Hypothalamus (tissue), 51 donors: ENCODE measurements around the gene TNFRSF18.
"Not testable (repeated sequence)": the region's sequence is repeated elsewhere in the genome, so short reads cannot be mapped to it uniquely, and the experiment has no call there.

Experiments used
- DNase-seq, 51 donors: peaks; one replicate each; lab custom pipeline; 2025; lab: John Stamatoyannopoulos, UW

TNFRSF18 gene

GRCh38 chr1:1199141-1199960 lies 7.0 kb downstream of the TNFRSF18 start:
- no peak for DNase-seq

- no peak for DNase-seq
These were observed 7.8 kb downstream of the TNFRSF18 start for GRCh38 chr1:1198423-1199140.

GRCh38 chr1:1197551-1198422 lies 8.6 kb downstream of the TNFRSF18 start:
- no peak for DNase-seq

- DNase-seq: no peak
These were observed 9.2 kb downstream of the TNFRSF18 start for GRCh38 chr1:1197188-1197500.

DNA sequence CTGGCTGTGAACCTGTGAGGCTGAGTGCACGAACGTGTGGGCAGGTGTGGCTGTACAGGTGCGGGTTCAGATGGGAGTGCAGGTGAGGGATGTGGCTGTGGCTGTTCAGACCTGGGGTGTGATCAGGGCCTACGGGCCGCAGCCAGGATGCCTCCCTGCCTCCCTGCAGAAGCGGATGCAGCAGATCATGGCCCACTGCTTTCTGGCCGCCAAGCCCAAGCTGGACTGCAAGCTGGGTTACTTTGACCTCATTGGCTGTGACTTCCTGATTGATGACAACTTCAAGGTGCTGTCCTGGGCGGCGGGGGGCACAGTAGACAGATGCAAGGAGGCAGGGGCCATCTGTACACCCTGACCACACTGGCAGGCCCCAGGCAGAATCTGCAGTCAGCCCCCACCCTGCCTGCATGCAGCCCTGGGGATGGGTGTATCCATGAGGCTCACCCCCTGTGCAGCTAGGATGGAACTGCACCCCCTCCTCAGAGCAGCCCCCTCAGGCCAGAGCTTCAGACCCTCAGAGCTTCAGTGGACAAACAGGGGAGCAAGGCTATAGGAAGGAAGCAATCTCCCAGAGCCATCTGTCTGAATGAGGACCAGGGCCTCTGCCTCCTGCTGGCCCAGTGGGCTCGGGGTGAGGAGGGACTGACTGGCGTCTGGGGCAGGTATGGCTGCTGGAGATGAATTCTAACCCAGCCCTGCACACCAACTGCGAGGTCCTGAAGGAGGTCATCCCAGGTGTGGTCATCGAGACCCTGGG lies 9.8 kb downstream of the TNFRSF18 start:
- DNase-seq: no peak

DNA sequence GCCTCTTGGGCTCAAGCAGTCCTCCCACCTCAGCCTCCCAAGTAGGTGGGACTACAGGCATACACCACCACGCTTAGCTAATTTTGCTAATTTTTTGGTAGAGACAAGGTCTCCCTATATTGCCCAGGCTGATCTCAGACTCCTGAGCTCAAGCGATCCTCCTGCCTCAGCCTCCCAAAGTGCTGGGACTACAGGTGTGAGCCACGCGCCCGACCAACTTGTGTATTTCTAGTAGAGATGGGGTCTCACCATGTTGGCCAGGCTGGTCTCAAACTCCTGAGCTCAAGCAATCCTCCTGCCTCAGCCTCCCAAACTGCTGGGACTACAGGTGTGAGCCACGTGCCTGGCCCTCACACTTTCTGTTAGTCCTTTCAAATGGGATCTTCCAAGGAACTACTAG lies 10.7 kb downstream of the TNFRSF18 start:
- not testable (repeated sequence) for DNase-seq

- DNase-seq: no peak
These were observed 11.7 kb downstream of the TNFRSF18 start for GRCh38 chr1:1194723-1195122.

- DNase-seq: no peak
These were observed 14.7 kb downstream of the TNFRSF18 start for GRCh38 chr1:1191734-1192133.

GRCh38 chr1:1189111-1189510 lies 17.3 kb downstream of the TNFRSF18 start:
- no peak for DNase-seq

- DNase-seq: no peak
These were observed 18.5 kb downstream of the TNFRSF18 start for GRCh38 chr1:1187938-1188337.

DNA sequence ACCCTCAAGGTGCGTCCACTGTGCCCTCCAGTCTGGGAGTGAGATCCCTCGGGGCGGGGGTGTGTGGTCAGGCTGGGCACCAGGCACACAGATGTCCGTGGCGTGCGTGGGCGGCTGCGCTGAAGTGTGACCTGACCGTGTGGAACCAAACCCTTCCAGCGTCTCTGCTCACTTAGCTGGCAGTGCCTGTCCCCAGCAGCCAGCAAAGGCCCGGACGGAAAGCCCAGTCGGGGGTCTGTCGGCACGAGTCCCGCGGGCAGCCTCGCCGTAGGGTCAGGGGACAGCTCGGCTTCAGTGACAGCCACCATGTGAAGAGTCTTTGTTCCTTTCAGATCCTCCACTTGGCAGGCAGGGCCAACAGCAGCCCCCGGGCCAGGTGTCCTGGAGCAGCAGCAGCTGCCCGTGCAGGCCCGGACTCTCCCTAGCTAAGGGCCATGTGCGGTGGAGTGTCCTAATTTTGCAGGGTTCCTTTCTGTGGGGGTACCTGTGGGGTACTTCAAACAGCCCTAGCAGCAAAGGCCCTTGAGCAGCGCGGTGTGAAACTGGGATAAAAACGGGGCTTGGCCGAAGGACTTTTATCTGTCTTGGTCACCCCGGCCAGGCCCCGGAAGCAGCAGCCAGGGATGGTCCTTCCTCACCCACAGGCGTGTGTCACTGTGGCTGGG lies 21.2 kb downstream of the TNFRSF18 start:
- DNase-seq: peak in 34 of 51 donors; percentile 7 to 74 (median 32)

- DNase-seq: no peak
These were observed 22.3 kb downstream of the TNFRSF18 start for GRCh38 chr1:1183833-1184775.

DNA sequence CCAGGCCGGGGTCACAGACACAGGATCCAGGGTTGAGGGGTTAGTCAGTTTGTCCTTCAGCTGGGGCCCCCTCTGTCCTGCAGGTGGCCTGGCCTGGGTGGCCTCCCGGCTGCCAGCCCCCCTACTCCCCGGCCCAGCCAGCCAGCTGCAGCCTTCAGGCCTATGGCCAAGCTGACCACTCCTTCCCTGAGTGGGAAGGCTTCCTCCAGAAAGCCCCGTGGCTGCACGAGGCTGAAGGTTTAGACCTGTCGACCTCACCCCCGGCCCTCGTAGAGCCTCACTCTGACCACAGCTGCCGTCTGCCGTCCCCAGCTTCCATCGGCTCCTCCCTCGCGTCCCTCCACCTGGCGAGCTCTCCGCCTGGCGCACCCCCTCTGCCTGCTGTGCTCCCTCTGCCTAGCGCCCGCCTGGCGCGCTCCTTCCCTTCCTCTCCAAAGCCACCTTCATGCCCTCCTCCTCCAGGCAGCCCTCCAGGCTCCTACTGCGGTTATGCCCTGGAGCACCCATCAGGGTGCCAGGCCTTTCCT lies 23.1 kb downstream of the TNFRSF18 start:
- no peak for DNase-seq

DNA sequence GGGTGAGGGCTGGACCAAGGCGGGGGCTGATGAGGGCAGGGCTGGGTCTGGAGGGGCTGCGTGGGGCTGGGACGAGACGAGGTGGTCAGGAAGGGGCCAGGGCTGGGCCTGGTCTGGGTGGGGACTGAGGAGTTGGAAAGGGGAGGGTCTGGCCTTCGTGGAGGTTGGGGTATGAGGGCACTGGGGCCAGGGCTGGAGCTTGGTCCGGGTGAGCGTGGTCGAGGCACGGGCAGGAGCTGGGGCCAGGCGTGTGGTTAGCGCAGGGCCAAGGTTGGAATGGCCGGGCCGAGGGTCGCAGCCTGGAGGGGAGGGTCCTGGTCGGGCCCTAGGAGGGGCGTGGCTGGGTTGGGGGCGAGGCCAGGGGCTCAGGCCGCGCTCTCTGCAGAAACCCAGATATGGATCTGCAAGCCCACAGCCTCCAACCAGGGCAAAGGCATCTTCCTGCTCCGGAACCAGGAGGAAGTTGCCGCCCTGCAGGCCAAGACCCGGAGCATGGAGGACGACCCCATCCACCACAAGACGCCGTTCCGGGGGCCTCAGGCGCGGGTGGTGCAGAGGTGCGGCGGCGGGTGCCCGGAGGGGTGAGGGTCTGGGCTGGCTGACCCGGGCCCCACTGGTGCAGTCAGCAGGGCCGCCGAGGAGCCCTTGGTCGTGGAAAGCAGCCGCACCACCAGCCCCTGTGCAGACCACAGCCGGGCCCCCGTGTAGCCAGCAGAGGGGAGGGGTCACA lies 23.7 kb downstream of the TNFRSF18 start:
- no peak for DNase-seq

DNA sequence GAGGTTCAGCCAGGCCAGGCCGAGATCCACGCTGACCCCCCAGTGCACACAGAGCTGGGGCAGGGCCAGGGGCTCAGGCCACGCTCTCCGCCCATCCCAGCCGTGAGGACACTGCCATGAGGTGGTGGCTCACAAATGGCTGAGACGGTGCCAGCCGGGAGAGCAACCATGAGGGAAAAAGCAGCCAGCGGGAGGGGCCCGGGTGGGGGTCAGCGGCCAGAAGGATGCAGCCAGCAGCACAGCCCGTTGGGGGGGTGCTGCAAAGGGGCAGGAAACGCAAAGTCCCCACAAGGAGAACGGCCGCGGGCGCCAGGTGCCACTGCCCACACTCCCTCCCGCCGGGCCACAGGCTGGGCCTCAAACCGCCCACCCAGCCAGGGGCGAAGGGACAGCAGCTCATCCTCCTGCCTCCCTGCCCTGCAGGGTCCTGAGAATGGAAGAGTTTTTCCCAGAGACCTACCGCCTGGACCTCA lies 24.4 kb downstream of the TNFRSF18 start:
- DNase-seq: no peak

GRCh38 chr1:1181129-1181937 lies 25.1 kb downstream of the TNFRSF18 start:
- no peak for DNase-seq
